HG02571 (cell line): ENCODE measurements around the gene EIF4EBP2.

Source experiments
- ATAC-seq: cut with Tn5 transposase; IDR thresholded peaks from one replicate; pipeline ENCODE4 v1.9.1; 2021; ENCODE audit warnings: mild to moderate bottlenecking, moderate library complexity; ENCODE audit not compliant: unreplicated experiment

The EIF4EBP2 gene

DNA sequence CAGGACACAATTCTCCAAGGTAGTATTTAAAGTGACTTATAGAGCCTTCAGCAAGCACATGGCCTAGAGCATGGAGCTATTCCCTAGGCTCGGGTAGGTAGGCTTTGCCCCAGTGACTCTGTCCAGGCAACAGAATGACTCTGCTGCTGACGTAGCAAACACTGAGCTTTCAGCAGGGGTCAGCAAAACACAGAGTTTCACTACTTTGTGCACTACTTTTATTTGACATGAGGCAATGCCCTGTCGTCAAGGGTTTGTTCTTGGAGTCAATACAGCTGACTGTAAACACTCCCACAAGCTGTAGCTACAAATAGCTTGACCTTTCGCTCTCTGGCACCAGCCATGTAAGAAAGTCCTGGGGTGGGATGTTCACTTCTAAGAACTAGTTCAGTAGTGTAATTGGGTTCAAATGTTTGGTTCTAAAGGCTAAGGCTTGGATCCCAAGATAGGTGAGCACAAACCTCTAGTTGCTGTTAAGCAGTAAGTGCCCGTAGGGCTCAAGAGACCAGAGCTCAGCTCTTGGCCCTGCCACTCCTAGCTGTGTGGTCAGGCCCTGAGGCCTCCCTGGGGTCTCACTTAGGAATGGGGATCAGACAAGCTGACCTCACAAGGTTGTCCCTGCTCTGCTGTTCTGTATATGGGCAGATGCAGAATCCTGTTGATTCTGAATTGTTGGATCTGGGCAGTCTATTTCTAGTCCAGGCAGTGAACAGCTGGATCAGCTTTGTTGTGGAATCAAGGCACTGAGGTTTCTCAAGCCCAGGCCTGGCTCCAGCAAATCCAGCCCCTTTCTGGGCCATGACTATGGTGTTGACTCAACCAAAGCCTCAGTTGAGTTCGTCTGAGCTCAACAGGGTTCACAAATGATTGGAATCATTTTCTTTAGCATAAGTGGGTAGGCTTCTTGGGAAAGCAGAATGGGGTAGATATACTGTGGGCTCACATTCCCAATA lies 26.8 kb downstream of the EIF4EBP2 start:
- ATAC-seq: no peak

DNA sequence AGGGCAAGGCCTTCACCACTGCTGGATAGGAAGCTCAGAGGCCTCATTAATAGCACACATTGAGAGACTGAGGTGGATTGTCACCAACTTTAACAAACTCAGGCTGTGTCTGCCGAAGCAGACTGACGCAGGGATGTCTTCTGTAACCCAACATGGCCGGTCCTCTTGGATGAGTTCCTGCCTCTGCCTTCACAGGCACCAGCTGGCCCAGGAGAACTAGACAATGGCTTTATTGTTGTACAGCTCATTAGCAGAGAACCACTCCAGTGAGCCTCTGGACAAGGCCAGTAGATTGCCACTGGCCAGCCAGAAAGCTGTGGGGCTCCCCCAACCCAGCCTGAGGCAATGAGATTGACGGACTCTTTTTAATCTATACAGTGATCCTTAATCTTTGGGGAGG lies 28.2 kb downstream of the EIF4EBP2 start:
- no peak for ATAC-seq

DNA sequence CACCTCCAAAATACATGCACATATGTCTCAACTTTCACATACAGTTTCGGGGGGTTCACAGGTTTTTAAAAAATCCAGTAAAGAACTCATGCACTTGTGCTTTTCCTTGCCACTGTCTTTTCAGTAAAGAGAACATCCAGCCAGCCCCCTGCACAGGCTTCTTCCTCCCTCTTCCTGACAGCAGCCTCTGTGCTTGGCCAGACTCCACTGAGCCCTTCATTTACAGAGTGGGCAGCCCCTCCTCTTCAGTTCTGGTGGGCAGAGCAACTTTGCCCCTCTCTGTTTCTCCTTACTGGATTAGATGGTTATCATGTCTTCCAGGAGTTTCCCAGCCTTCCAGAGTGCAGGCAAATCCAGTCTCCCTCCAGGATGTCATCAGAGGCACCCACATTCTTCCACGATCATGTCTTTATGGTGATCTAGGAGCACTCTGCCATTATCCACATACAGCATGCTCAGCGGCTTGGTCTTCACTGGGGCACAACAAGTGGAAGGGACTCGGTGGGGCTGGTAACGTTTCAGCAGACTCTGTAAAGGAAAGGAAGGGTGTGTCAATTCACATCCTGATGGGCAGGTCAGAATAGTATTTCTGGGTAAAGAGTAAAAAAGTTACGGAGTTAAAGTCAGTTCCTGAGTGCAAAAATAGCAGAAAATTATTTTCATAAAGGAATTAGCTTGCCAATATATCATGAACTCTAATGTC lies 28.8 kb downstream of the EIF4EBP2 start:
- no peak for ATAC-seq

DNA sequence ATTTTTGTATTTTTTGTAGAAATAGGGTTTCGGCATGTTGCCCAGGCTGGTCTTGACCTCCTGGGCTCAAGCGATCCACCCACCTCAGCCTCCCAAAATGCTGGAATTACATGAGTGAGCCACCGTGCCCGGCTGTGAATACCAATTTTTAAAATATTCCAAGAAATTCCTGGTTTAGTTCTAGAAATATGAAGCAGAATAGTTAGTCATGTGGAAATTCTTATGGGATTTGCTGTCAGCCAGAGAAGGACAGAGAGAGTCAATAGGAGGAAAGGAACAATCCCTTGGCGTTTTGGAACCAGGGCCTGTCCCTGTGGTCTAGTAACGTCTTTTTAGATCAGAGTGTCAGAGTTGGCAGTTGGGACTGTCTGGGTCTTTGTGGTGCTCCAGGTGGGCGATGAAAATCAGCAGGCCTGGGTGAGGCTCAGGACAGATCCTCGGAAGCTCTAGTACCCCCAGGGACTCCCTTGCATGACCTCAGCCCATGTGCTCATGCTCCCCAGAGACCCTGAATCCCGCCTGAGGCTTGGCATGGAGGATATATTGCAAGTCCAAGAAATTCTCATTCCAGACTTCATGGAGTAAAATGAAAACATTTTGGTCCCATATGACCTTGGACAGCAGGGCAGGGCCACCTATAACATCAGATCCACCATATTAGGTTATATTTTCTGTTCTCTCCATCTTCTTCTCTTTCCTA lies 29.8 kb downstream of the EIF4EBP2 start:
- ATAC-seq: no peak

DNA sequence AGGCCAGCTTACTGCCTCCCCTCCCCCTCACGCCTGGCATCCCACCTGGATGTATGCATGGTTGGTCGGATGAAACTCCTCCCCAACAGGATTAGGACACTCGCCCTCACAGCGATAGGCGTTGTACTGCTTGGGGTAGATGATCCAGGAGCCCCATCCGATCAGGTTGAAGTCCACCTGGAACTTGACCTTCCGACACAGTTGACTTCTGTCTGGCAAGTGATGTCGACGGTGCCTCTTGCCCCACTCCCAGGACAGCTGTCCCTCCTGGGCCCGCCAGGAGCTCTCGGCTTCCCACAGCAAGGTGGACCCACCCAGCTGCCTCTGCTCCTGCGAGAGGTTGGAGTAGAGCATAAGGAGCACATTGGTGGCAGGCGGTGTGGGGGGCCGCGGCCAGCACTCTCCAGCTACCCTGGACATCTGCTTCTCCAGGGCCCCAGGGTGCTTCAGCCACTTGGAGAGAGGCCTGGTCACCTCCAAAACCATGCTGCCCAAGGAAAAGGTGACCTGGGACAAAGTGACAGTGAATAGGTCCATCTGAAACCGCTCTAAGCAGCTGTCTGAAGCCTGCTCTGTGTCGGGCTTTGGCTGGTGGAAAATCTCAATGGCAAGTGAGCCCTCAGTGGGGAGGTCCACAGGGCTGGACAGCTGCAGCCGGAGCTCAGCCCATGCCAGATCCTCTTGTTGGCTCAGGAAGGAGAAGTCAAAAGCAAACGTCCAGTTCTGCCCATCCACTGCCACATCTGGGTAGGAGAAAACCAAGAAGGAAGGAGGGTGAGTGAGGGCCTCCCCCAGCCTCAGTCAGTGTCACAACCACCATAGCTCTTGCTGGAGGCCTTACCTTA lies 31.5 kb downstream of the EIF4EBP2 start:
- ATAC-seq: no peak

DNA sequence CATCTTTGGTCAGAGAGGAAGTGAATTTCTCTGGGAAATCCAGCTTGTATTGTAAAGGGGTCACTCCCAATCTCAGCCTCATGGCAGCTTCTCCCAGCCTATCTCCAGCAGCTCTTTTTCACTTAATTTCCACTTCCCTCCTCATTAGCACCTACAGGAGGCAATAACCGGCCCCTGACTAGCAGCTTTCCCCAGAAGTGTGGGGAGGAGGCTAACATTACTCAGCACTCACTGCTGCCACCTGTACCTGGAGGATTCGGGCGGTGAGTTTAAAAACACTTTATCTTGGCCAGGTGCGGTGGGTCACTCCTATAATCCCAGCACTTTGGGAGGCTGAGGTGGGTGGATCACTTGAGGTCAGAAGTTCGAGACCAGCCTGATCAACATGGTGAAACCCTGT lies 33.8 kb downstream of the EIF4EBP2 start:
- ATAC-seq: no peak

DNA sequence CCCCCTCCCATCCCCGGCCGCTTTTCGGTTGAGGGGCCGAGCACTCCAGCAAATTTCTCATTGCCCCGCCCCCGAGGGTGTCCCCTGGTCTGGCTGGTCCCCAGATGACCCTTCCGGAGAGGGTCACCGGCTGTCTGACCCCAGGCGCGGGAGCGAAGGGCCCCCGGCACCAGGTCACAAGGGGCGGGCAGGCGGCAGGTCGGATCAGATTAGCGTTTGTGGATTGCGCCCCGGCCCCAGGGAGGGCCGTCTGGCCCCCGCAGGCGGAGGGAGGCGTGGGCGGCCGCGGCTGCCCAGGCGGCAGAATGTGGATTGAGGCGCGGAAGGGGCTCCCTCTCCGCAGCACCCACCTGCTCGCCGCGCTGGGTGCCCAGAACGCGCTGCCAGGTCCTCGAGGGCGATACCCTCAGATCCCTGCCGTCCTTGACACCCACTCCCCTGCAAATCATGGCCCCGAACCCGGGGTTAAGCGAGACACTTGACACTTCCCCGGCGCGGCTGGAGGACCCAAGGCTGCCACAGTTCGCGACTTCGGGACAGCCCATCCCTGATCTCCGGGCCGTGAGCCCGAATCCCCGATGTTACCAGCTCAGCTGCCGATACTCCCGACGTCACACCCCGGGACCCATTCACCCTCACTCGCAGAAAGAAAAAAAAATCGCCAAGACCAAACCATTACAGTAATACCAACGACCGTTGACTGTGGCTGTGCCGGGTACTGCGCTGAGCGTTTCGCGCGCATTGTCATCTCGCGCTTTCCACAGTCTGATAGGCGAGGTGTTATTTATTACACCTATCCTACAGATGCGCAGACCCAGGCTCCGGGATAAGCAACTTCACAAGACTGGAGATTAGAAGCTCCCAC lies 36.6 kb downstream of the EIF4EBP2 start:
- ATAC-seq: no peak

DNA sequence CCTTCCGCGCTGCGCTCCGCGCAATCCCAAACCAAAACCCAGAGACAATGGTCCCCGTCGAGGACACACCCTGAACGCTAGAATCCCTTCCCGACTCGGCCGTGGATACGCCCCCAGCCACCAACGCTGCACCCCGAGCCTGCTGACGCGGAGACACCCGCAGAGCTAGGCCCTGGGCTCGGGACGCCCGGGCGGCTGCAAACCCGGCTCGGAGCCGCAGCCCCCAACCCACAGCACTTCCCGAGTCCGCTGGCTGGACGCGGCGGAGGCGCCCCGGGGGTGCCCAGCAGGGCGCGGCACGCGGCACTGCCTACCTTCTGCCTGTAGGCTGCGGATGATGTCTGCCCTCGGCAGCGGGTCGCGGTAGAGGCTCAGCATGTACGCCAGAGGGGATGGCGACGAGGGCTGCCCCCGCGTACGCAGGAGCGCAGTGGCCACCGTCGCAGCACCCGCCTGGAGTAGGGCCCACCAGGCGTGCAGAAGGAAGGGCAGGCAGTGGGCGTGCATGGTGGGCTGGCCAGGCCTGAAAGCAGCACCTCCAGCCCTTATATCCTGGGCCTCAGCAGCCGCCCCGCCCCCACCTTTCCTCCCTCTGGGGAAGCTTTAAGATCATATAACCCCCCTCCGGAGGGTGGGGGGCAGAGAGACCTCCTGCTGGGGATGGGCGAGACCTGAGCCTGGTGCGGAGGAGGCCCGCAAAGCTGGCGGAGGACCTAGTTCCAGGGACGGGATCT lies 37.4 kb downstream of the EIF4EBP2 start, which contains the start of gene NODAL:
Gene NODAL, minus strand, starts transcription at position 521 of the 734 bp plus-strand sequence. Its CDS starts 14 bp downstream, at position 507.
- no peak for ATAC-seq

DNA sequence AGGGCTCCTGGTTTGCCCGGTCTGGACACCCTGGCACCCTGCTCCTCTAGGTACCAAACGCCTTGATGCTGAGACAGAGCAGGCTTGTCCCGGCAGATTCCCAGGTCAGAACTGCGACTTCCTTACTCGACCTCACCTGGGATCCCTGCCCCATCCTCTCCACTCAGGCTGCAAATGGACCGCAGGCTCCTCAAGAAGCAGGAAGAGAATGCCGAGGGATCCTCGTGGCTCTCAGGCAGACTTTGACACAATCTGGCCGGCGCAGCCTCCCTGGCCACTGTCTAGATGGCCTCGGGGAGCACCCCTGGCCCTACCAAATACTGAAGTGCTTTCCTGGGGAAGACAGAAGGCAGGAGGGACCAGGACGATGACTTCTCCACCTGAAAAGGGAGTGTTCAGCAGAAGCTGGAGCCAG lies 38.0 kb downstream of the EIF4EBP2 start:
- no peak for ATAC-seq

DNA sequence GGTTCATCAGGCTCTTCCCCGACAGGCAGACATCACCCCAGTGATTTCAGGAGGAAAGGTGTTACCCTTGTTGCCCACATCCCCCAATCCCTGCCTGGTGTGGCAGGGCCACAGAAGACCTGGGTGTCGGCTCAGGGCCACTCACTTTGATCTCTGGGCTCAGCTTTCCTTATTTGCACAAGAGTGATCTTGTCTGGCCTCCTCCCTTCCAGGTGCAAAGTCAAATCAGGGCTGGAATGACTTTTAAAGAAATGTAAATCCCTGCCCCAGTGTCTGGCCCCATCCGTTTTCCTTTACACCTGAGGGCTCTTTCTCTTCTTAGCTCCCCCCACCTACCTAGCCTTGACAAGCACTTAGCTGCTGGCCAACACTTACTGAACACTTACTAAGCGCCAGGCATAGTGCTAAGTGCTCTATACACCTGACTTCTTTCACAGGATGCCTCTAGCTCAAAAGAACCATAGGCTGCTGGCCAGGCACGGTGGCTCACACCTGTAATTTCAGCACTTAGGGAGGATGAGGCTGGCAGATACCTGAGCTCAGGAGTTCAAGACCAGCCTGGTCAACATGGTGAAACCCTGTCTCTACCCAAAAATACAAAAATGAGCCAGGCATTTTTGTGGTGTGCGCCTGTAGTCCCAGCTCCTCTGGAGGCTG lies 38.5 kb downstream of the EIF4EBP2 start:
- ATAC-seq: no peak

DNA sequence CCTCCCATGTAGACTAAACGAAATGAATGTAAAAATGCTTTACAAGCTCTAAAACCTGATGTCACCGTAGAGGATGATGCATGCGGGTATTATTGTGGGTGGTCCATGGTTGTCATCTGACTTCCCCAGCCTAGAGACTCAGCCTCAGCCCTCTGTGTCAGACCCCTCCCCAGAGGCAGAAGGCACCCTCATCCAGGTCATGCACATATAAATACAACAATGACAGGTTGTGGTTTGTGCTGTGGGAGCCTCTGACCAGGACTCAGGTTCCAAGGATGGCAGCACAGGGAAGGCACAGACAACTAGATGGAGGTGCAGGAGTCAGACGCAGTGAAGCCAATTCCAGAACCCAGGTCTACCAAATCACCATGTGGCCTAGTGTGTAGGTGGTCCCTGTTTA lies 40.8 kb downstream of the EIF4EBP2 start:
- ATAC-seq: no peak

DNA sequence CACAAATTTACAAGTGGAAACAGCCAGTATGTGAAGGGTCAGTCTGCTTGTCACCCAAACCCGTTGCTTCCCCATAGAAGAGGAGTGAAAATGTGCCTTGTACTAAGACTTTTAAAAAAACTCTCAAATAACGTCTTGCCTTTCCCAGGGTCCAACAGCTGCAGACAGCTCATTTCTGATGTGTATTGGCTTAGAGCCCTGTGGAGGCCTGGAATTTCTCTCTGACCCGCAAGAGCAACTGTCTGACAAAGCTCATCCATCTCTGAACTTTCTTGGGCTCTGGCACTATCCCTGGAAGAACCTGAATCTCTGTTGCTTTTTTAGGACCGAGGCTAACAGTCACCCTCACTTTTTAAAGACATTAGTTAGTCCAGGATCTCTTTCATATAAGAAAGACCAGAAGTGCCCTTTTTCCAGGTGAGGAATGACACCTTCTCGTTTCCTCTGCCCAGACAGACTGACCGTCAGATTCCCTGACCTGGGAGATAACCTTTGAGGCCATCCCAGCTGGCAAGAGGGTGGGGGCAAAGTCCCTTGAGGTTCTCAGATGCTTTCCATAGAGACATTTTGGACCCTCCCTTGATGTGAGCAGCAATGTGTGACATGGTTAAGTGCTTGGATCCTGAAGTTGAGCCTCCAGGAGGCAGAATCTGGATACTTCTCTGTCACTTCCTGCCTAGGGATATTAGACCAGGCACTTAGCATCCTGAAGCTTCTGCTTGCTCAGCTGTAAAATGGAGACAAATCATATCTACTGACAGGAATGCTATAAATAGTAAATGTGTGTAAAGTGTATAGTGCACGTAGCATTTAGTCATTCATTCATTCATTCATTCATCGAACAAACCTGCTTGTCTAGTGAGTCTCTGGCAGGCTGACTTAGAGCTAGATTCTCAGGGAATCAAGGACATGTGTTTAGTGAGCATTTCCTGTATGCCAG lies 42.0 kb downstream of the EIF4EBP2 start:
- ATAC-seq: no peak

DNA sequence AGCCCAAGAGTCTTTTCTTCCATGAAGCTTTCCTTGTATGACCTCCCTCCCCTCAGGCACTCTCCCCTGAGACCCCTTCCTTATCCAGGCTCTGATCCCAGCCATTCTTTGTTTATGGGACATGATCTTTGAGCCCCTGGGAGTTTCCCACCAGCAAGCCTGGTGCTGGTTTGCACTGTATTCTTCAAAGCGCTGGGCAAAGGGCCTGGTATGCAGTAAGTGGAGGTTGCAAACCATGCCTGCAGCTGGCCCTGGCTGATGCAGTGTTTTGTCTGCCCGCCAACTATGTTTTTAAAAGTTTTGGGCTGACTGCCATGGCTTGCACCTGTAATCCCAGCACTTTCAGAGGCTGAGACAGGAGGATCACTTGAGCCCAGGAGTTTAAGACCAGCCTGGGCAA lies 44.3 kb downstream of the EIF4EBP2 start:
- ATAC-seq: no peak

DNA sequence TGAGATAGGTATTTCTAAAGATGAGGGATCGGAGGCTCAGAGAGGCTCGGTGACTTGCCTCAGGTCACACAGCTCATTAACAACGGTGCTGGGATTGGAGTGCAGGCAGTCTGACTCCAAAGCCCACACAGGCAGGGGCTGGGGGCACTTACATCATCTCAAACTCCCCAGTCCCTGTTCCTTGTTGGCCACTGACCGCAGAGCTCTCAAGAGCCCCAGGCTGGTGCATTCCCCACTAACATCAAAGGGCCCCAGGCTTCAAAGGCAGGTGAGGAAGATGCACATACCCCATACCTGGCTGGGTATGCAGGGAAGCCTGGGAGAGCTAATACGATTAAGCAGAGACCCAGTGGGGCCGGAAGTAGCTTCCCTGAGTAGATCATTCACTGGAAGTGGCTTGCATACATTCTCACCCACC lies 51.3 kb downstream of the EIF4EBP2 start:
- no peak for ATAC-seq

DNA sequence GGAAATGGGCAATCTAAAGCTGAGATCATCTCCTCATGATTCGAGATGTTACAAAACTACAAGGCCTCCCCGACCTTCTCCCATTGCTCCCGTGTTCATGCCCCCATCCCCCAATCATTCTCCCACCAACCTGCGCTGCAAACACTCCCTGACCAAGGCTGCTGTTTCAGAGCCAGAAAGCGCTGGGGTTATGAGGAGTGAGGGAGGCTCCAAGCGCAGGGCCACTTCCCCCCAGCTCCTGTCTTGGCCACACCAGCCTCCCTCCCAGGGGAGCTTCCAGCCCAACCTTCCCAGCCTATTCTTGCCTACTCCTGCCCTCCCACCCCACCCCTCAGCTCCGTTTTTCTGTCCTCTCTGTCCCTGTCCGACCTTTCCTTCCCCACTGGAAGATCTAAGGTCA lies 52.2 kb downstream of the EIF4EBP2 start:
- no peak for ATAC-seq

DNA sequence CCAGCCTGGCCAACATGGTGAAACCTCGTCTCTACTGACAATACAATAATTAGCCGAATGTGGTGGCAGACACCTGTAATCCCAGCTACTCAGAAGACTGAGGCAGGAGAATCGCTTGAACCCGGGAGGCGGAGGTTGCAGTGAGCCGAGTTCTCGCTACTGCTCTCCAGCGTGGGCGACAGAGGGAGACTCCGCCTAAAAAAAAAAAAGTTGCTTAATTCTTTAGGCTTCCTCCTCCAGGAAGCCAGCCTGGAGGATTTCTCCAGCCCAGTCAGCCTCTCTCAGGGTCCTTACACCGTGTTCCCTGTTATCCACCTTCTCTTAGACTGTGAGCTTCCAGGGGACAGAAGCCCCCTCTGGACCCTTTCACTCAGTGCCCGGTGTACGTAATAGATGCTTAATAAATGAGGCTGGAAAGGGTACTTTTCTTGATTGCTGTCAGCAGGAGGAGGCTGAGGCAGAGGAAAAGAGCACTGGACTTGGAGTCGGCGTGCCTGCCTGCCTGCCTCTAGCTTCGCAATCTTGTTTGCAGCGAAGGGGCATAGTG lies 53.9 kb downstream of the EIF4EBP2 start:
- no peak for ATAC-seq
